Retinal pigment epithelial cell (primary cell): ENCODE results near the gene LZTS2.

Experiments used
- DNase-seq: peaks from one replicate; pipeline ENCODE4 v3.0.0-alpha.2; 2010; ENCODE audit warnings: low read depth
- H3K4me3 ChIP-seq: 2 replicates; pipeline ENCODE4 v1.5.1; 2011; ENCODE audit warnings: mild to moderate bottlenecking, low read length, control low read depth, moderate library complexity
- CTCF ChIP-seq: conservative IDR thresholded peaks from 2 replicates; pipeline ENCODE4 v1.5.1; 2011; ENCODE audit warnings: low read depth, low read length, control low read depth, inconsistent platforms

Gene LZTS2

GRCh38 chr10:101050208-101051069 is 50.8 kb downstream of the LZTS2 start:
- TF ChIP-seq CTCF: peak; percentile 83
- H3K4me3 ChIP-seq: peak overlapping the region; percentile 31
- DNase-seq: no peak

- no peak for TF ChIP-seq CTCF
Measured at GRCh38 chr10:101052285-101052684, 52.7 kb downstream of the LZTS2 start.

GRCh38 chr10:101053516-101053915 is 53.9 kb downstream of the LZTS2 start:
- no peak for TF ChIP-seq CTCF
- H3K4me3 ChIP-seq: no peak overlapping the region
- no peak for DNase-seq

More at GRCh38 chr10:101052285-101052684, 52.7 kb downstream of the LZTS2 start:
- peak; percentile 96 for DNase-seq
- H3K4me3 ChIP-seq: no peak overlapping the region

GRCh38 chr10:101054351-101054750 is 54.7 kb downstream of the LZTS2 start:
- DNase-seq: no peak
- TF ChIP-seq CTCF: no peak
- no peak overlapping the region for H3K4me3 ChIP-seq

GRCh38 chr10:101054876-101055275 is 55.3 kb downstream of the LZTS2 start:
- DNase-seq: no peak
- no peak for TF ChIP-seq CTCF
- no peak overlapping the region for H3K4me3 ChIP-seq

- TF ChIP-seq CTCF: peak; percentile 34
- H3K4me3 ChIP-seq: no peak overlapping the region
- no peak for DNase-seq
Measured at GRCh38 chr10:101055411-101055810, 55.8 kb downstream of the LZTS2 start.
